Stomach (tissue), 9 donors: ENCODE results near the gene ZNF415. TPM values are rescaled to one million over a fixed set of nuclear protein-coding genes. Genes with fewer than 3 reads are reported as not detected.

Experiments
- DNase-seq, 2 donors: peaks; one replicate each; pipeline versions ENCODE4 v3.0.0 to v3.0.0-alpha.2; 2013 to 2019
- H3K27ac ChIP-seq, 5 donors: fragments of 200-600 bp in 4 of 5; sonication (generic) in 4 of 5; one replicate each; pipeline ENCODE4 v1.5.1; 2013 to 2019; ENCODE audit warnings: mild to moderate bottlenecking in 1 of 5, moderate library complexity in 1 of 5
- H3K27me3 ChIP-seq, 3 donors: fragments of 200-600 bp; sonication (generic); one replicate each; pipeline ENCODE4 v1.5.1; 2017 to 2019; ENCODE audit warnings: mixed run types in 1 of 3
- H3K36me3 ChIP-seq, 4 donors: fragments of 200-600 bp; sonication (generic); 1 replicate in 3 of 4; 2 replicates in 1 of 4; pipeline ENCODE4 v1.5.1; 2016 to 2019
- H3K4me1 ChIP-seq, 4 donors: fragments of 200-600 bp; sonication (generic); one replicate each; pipeline ENCODE4 v1.5.1; 2016 to 2019
- H3K4me3 ChIP-seq, 4 donors: fragments of 200-600 bp; sonication (generic) in 3 of 4; one replicate each; pipeline ENCODE4 v1.5.1; 2016 to 2019; ENCODE audit warnings: mild to moderate bottlenecking in 1 of 4
- H3K9me3 ChIP-seq, 4 donors: fragments of 200-600 bp; sonication (generic); one replicate each; pipeline ENCODE4 v1.5.1; 2016 to 2019
- EP300 ChIP-seq: sonication (generic); formaldehyde crosslinking; IDR thresholded peaks from one replicate; pipeline ENCODE4 v1.6.1; 2017; ENCODE audit warnings: antibody characterized with exemption
- POLR2A ChIP-seq, 4 donors: fragments of 450-650 bp; IDR thresholded peaks; one replicate each; pipeline ENCODE4 v1.6.1; 2016; ENCODE audit warnings: antibody characterized with exemption in 4 of 4, control low read depth in 2 of 4, mild to moderate bottlenecking in 1 of 4, moderate library complexity in 1 of 4
- POLR2AphosphoS5 ChIP-seq, 3 donors: sonication (generic); formaldehyde crosslinking; IDR thresholded peaks; one replicate each; pipeline ENCODE4 v1.6.1; 2016; ENCODE audit warnings: antibody characterized with exemption in 3 of 3
- WGBS, 5 donors: extraction: QIAGEN DNeasy Blood & Tissue Kit in 3 of 5; methylation state at CpG; one replicate each; pipeline versions ENCODE4 v1.1.5 to v1.1.7; 2013 to 2018; 5-methylcytosine and 5-hydroxymethylcytosine counted together
- intact Hi-C: fragments of 100-400 bp; cut with DNase I; formaldehyde crosslinking; loops from one replicate; pipeline ENCODE4 v1.15.1; 2023; ENCODE audit warnings: low total_unique reads
- polyA plus RNA-seq, 3 donors: library from polyadenylated mRNA; stranded (reverse); fragments of 200-250 nt; gene quantifications; one replicate each; pipeline ENCODE4 v1.2.3, GENCODE V29; 2013
- total RNA-seq, 5 donors: library from RNA; depleted of rRNA; stranded (reverse); fragments of >200 nt; gene quantifications; one replicate each; pipeline versions ENCODE4 v1.1.0 to v1.2.3, GENCODE V29; 2014 to 2016
- TF ChIP-seq, protein P1 (sequence below), 7 experiments: fragments of 450-650 bp in 4 of 7; fragments of 200-600 bp in 3 of 7; sonication (generic) in 3 of 7; IDR thresholded peaks; one replicate each; pipeline ENCODE4 v1.5.1; 2016 to 2019; ENCODE audit warnings: antibody characterized with exemption in 7 of 7, control low read depth in 2 of 7, mild to moderate bottlenecking in 1 of 7
- donor health status: healthy with polysubstance abuse.
- donor health status: Bipolar disorder and iron deficiency.
- donor health status: healthy.

Gene ZNF415
- total and polyA plus RNA-seq, 8 donors: 0.29 to 281 (median 10.3) TPM

DNA sequence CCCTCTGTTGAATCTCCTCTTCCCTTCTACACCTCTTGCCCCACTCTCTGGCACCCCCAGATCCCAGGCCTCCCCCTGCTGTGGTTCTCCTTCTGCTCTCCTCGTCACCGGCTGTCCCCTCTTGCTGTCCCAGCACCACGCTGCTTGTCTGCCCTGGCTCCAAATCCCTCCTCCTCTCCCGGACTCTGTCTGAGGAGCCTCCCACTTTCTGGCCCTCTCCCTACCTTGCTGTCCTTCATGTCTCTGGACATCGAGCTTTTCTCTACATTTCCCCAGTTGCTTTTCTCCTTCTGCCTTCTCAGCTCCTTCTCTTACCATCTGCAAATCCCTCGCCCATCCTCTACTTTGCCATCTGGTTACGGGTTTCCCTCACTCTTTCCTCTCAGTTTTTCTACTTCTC, 24.9 kb upstream of the ZNF415 start:
- H3K4me3 ChIP-seq: peak overlapping the region; percentile 56 to 78 (median 60)
- intact Hi-C loops: no loop called here
- WGBS, 5 donors: 16 to 34% (median 28%) methylated on average over 7 of the region's 7 CpGs

DNA sequence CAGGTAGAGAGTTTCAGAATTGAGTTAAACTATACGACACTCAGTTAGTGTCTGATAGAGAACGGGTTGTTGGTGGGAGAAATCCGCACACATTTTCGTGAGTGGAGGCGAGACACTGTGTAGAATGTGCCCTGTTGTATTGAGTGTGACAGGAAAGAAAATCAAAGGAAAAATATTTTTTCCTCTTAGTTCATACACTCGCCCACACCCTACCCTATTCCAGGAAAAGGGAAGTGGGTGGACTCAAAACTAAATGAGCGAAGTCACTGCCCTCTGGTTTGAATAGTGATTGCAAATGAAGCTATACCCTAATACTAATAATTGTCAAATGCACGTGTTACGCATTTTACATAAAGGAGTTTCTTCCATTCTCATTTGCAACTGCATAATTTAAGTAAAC, 24.1 kb upstream of the ZNF415 start:
- Histone ChIP-seq H3K27me3 (no peaks in the 10 kb centered on the region), H3K36me3 (peaks cover 14 to 46% (median 36%) of the 10 kb centered on the region in 4 donors), H3K27ac (peak overlapping the region in 3 of 5 donors; percentile 13 to 80 (median 27)), H3K4me3 (peak overlapping the region in 1 of 4 donors; percentile 78), H3K4me1 (peaks cover 12 to 20% (median 15%) of the 10 kb centered on the region in 4 donors), H3K9me3 (peaks cover 5 to 53% (median 27%) of the 10 kb centered on the region in 4 donors)
- intact Hi-C loops: no loop called here
- TF ChIP-seq POLR2AphosphoS5 (IDR thresholded peaks at IDR 0.05) (no peak), EP300 (no peak), POLR2A (IDR thresholded peaks at IDR 0.05) (no peak)
- TF ChIP-seq, protein P1, sequence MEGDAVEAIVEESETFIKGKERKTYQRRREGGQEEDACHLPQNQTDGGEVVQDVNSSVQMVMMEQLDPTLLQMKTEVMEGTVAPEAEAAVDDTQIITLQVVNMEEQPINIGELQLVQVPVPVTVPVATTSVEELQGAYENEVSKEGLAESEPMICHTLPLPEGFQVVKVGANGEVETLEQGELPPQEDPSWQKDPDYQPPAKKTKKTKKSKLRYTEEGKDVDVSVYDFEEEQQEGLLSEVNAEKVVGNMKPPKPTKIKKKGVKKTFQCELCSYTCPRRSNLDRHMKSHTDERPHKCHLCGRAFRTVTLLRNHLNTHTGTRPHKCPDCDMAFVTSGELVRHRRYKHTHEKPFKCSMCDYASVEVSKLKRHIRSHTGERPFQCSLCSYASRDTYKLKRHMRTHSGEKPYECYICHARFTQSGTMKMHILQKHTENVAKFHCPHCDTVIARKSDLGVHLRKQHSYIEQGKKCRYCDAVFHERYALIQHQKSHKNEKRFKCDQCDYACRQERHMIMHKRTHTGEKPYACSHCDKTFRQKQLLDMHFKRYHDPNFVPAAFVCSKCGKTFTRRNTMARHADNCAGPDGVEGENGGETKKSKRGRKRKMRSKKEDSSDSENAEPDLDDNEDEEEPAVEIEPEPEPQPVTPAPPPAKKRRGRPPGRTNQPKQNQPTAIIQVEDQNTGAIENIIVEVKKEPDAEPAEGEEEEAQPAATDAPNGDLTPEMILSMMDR (IDR thresholded peaks at IDR 0.05): no peak
- peak in 1 of 2 donors; percentile 4 for DNase-seq
- WGBS, 5 donors: 78 to 93% (median 87%) methylated on average over 9 of the region's 9 CpGs

More for the DNA sequence above, 24.9 kb upstream of the ZNF415 start:
- peak in 1 of 2 donors; percentile 33 for DNase-seq
- Histone ChIP-seq H3K27me3 (no peaks in the 10 kb centered on the region), H3K36me3 (peaks cover 11 to 39% (median 28%) of the 10 kb centered on the region in 4 donors), H3K9me3 (peaks cover 3 to 53% (median 30%) of the 10 kb centered on the region in 4 donors), H3K4me1 (peaks cover 12 to 20% (median 15%) of the 10 kb centered on the region in 4 donors), H3K27ac (peak overlapping the region; percentile 69 to 85 (median 80))
- TF ChIP-seq POLR2AphosphoS5 (IDR thresholded peaks at IDR 0.05) (no peak), EP300 (no peak), POLR2A (IDR thresholded peaks at IDR 0.05) (no peak)
- TF ChIP-seq, protein P1 (IDR thresholded peaks at IDR 0.05): no peak

DNA sequence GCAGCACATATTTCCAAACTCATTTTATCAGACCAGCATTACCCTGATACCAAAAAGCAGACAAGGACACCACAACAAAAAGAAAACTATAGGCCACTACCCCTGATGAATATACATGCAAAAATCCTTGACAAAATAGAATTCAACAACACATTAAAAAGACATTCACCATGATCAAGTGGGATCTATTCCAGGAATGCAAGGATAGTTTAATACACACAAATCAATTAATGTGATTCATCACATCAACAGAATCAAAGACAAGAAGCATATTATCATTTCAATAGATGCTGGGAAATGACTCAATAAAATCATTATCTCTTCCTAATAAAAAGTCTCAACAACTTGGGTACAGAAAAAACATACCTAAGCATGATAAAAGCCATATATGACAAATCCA, 14.9 kb upstream of the ZNF415 start:
- Histone ChIP-seq H3K4me1 (no peaks in the 10 kb centered on the region), H3K36me3 (peaks cover 44 to 95% (median 95%) of the 10 kb centered on the region in 4 donors), H3K27ac (no peak overlapping the region), H3K9me3 (peaks cover 46 to 94% (median 82%) of the 10 kb centered on the region in 4 donors), H3K27me3 (no peaks in the 10 kb centered on the region), H3K4me3 (no peak overlapping the region)
- TF ChIP-seq, protein P1 (IDR thresholded peaks at IDR 0.05): no peak
- TF ChIP-seq POLR2AphosphoS5 (IDR thresholded peaks at IDR 0.05): no peak
- intact Hi-C loops: no loop called here
- no peak for DNase-seq

DNA sequence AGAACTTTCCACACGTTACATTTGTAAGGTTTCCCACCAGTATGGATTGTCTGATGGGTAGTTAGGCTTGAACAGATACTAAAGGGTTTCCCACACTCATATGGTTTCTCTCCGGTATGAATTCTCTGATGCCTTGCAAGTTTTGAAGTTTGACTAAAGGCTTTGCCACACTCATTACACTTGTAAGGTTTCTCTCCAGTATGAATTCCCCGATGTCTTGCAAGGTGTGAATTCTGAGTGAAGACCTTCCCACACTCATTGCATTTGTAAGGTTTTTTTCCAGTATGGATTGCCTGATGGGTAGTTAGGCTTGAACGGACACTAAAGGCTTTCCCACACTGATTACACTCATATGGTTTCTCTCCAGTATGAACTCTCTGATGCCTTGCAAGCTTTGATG, 7.6 kb upstream of the ZNF415 start:
- Histone ChIP-seq H3K9me3 (peaks cover 43 to 95% (median 78%) of the 10 kb centered on the region in 4 donors), H3K4me1 (no peaks in the 10 kb centered on the region), H3K4me3 (no peak overlapping the region), H3K27ac (no peak overlapping the region), H3K27me3 (no peaks in the 10 kb centered on the region), H3K36me3 (peaks cover 18 to 43% (median 40%) of the 10 kb centered on the region in 4 donors)
- intact Hi-C loops: no loop called here
- no peak for DNase-seq
- 98 to 99% (median 98%) methylated on average over 4 of the region's 4 CpGs for WGBS, 5 donors
- TF ChIP-seq, protein P1 (IDR thresholded peaks at IDR 0.05): no peak
- TF ChIP-seq POLR2A (IDR thresholded peaks at IDR 0.05) (no peak), EP300 (no peak), POLR2AphosphoS5 (IDR thresholded peaks at IDR 0.05) (no peak)
